CD4-positive, CD25-positive, alpha-beta regulatory T cell (primary cell): ENCODE measurements around the gene BSPRY. TPM values are rescaled to one million over a fixed set of nuclear protein-coding genes. Genes with fewer than 3 reads are reported as not detected.
A peak's percentile ranks its signal among the peaks of the same experiment; 100 is the strongest.

Source experiments
- ATAC-seq, 2 donors: fragments of 150-1000 bp; cut with Tn5 transposase; one replicate each; pipeline ENCODE4 v1.10.0; 2021; ENCODE audit warnings: low read depth in 2 of 2, moderate number of reproducible peaks in 2 of 2, moderate library complexity in 1 of 2
- DNase-seq, 3 donors: peaks; one replicate each; pipeline versions ENCODE4 v3.0.0 to v3.0.0-alpha.2; 2012 to 2022; ENCODE audit warnings: mixed read lengths in 1 of 3
- H3K27ac ChIP-seq: one replicate; pipeline ENCODE4 v1.7.0; 2013; ENCODE audit warnings: mild to moderate bottlenecking, low read length; ENCODE audit not compliant: insufficient read depth, poor library complexity, severe bottlenecking
- H3K27me3 ChIP-seq: one replicate; pipeline ENCODE4 v1.7.0; 2013; ENCODE audit warnings: low read length; ENCODE audit not compliant: control insufficient read depth, insufficient read depth
- H3K36me3 ChIP-seq: one replicate; pipeline ENCODE4 v1.7.0; 2013; ENCODE audit warnings: mild to moderate bottlenecking, low read length, moderate library complexity; ENCODE audit not compliant: control insufficient read depth, insufficient read depth
- H3K4me1 ChIP-seq: 2 replicates; pipeline ENCODE4 v1.7.0; 2013; ENCODE audit warnings: mild to moderate bottlenecking, low read length; ENCODE audit not compliant: insufficient read depth, control insufficient read depth, poor library complexity, severe bottlenecking
- H3K4me3 ChIP-seq: one replicate; pipeline ENCODE4 v1.7.0; 2013; ENCODE audit warnings: low read depth, mild to moderate bottlenecking, low read length, moderate library complexity
- H3K9me3 ChIP-seq, 2 experiments: 1 replicate in 1 of 2; 2 replicates in 1 of 2; pipeline ENCODE4 v1.7.0; 2013; ENCODE audit warnings: low read length in 2 of 2, mild to moderate bottlenecking in 1 of 2, moderate library complexity in 1 of 2; ENCODE audit not compliant: control insufficient read depth in 2 of 2
- H3K27ac Mint-ChIP-seq, 3 donors: one replicate each; pipeline ENCODE4 v1.8.0; 2020 to 2022; ENCODE audit warnings: mild to moderate bottlenecking in 3 of 3, mixed read lengths in 3 of 3, moderate library complexity in 2 of 3
- H3K27me3 Mint-ChIP-seq: one replicate; pipeline ENCODE4 v1.8.0; 2022; ENCODE audit warnings: mild to moderate bottlenecking, mixed read lengths
- H3K36me3 Mint-ChIP-seq: one replicate; pipeline ENCODE4 v1.8.0; 2020; ENCODE audit warnings: mixed read lengths
- H3K4me1 Mint-ChIP-seq, 4 donors: one replicate each; pipeline ENCODE4 v1.8.0; 2020 to 2022; ENCODE audit warnings: mixed read lengths in 4 of 4, mild to moderate bottlenecking in 1 of 4
- H3K4me3 Mint-ChIP-seq, 4 donors: one replicate each; pipeline ENCODE4 v1.8.0; 2020 to 2022; ENCODE audit warnings: mild to moderate bottlenecking in 4 of 4, mixed read lengths in 4 of 4, moderate library complexity in 3 of 4
- H3K9me3 Mint-ChIP-seq, 7 donors: one replicate each; pipeline ENCODE4 v1.8.0; 2020 to 2022; ENCODE audit warnings: mixed read lengths in 7 of 7, mild to moderate bottlenecking in 3 of 7, moderate library complexity in 2 of 7
- polyA plus RNA-seq, 4 donors: library from polyadenylated mRNA; unstranded; fragments of 300-500 nt; fragmentation: Illumina TruSeq; gene quantifications; one replicate each; pipeline ENCODE4 v1.2.3, GENCODE V29; 2021
- total RNA-seq: library from RNA; stranded (reverse); gene quantifications from one replicate; pipeline ENCODE4 v1.2.3, GENCODE V29; 2022

Gene BSPRY
- total and polyA plus RNA-seq, 5 donors from 2014 or later = 0.39 to 1.3 (median 0.57) TPM

DNA sequence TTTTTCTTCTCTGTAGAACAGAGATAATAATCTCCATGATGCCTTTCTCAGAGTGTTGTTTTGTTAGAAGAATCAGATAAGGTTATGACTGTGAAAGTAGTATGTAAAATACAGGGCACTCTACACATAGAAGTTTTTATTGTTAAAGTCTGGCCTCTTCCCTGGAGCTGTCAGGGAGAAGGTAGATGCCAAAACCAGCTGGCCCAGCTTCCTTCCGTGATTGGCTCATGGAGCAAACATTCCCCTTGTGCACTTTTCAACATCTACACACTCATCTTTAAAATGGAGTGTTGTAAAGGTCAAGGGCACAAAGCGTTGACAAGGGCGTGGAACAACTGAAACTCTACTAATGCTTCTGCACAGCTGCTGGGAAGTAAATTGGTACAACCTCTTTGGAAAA, 38.8 kb upstream of the BSPRY start:
- no peak overlapping the region for H3K4me3 Mint-ChIP-seq
- no peaks in the 10 kb centered on the region for H3K9me3 ChIP-seq
- H3K27me3 ChIP-seq = no peaks in the 10 kb centered on the region
- no peaks in the 10 kb centered on the region for H3K36me3 Mint-ChIP-seq
- H3K4me1 Mint-ChIP-seq = no peaks in the 10 kb centered on the region
- H3K4me1 ChIP-seq = no peaks in the 10 kb centered on the region
- no peaks in the 10 kb centered on the region for H3K36me3 ChIP-seq
- H3K27ac Mint-ChIP-seq = no peak overlapping the region
- no peak overlapping the region for H3K27ac ChIP-seq
- DNase-seq = no peak
- ATAC-seq = no peak
- H3K27me3 Mint-ChIP-seq = peaks cover 5% of the 10 kb centered on the region
- H3K4me3 ChIP-seq = no peak overlapping the region
- H3K9me3 Mint-ChIP-seq = no peaks in the 10 kb centered on the region

DNA sequence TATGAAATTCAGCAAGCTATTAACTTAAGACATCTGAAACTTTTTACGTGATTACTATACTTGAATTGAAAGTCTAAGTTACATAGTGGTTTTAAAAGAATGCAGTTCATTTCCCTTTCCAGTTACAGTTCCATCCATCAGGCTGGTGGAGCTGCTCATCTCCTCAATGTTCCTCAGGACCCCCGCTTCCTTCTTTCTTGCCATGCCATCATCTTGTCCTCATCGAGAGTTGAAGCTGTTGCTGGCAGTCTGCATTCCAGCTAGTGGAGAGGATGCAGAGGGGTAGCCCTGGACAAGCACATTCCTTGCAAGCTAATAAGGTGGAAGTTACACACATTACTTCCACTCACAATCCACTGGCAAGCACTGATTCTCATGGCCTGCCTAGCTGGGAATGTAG, 37.4 kb upstream of the BSPRY start:
- no peak for DNase-seq
- H3K36me3 Mint-ChIP-seq = no peaks in the 10 kb centered on the region
- H3K4me1 Mint-ChIP-seq = no peaks in the 10 kb centered on the region
- Histone ChIP-seq H3K27ac (no peak overlapping the region), H3K36me3 (no peaks in the 10 kb centered on the region), H3K9me3 (no peaks in the 10 kb centered on the region), H3K4me3 (no peak overlapping the region), H3K27me3 (no peaks in the 10 kb centered on the region), H3K4me1 (no peaks in the 10 kb centered on the region)
- H3K4me3 Mint-ChIP-seq = no peak overlapping the region
- H3K27ac Mint-ChIP-seq = no peak overlapping the region
- no peak for ATAC-seq
- no peaks in the 10 kb centered on the region for H3K9me3 Mint-ChIP-seq
- peaks cover 5% of the 10 kb centered on the region for H3K27me3 Mint-ChIP-seq

GRCh38 chr9:113313261-113313660, 36.1 kb upstream of the BSPRY start:
- H3K4me3 Mint-ChIP-seq = no peak overlapping the region

GRCh38 chr9:113315231-113315630, 34.1 kb upstream of the BSPRY start:
- Mint-ChIP-seq H3K27me3 (no peaks in the 10 kb centered on the region), H3K4me3 (no peak overlapping the region), H3K9me3 (peaks cover 0 to 2% (median 0%) of the 10 kb centered on the region in 7 donors), H3K36me3 (peaks cover 8% of the 10 kb centered on the region), H3K4me1 (no peaks in the 10 kb centered on the region), H3K27ac (no peak overlapping the region)
- H3K9me3 ChIP-seq = no peaks in the 10 kb centered on the region
- H3K36me3 ChIP-seq = no peaks in the 10 kb centered on the region
- DNase-seq (no peak), ATAC-seq (no peak)
- H3K27me3 ChIP-seq = no peaks in the 10 kb centered on the region
- no peak overlapping the region for H3K4me3 ChIP-seq
- H3K27ac ChIP-seq = no peak overlapping the region
- no peaks in the 10 kb centered on the region for H3K4me1 ChIP-seq

More at GRCh38 chr9:113313261-113313660, 36.1 kb upstream of the BSPRY start:
- Histone ChIP-seq H3K27me3 (no peaks in the 10 kb centered on the region), H3K36me3 (no peaks in the 10 kb centered on the region), H3K9me3 (no peaks in the 10 kb centered on the region), H3K27ac (no peak overlapping the region), H3K4me3 (no peak overlapping the region), H3K4me1 (no peaks in the 10 kb centered on the region)
- H3K9me3 Mint-ChIP-seq = peaks cover 0 to 2% (median 0%) of the 10 kb centered on the region in 7 donors
- no peaks in the 10 kb centered on the region for H3K36me3 Mint-ChIP-seq
- H3K27ac Mint-ChIP-seq = no peak overlapping the region
- no peak for DNase-seq
- no peaks in the 10 kb centered on the region for H3K4me1 Mint-ChIP-seq
- peaks cover 5% of the 10 kb centered on the region for H3K27me3 Mint-ChIP-seq
- ATAC-seq = no peak

GRCh38 chr9:113316030-113316429, 33.3 kb upstream of the BSPRY start:
- no peak overlapping the region for H3K4me3 ChIP-seq
- H3K27ac ChIP-seq = no peak overlapping the region
- Mint-ChIP-seq H3K9me3 (peaks cover 0 to 2% (median 0%) of the 10 kb centered on the region in 7 donors), H3K27me3 (no peaks in the 10 kb centered on the region), H3K4me1 (no peaks in the 10 kb centered on the region), H3K4me3 (no peak overlapping the region), H3K36me3 (peaks cover 8% of the 10 kb centered on the region), H3K27ac (no peak overlapping the region)
- H3K36me3 ChIP-seq = no peaks in the 10 kb centered on the region
- ATAC-seq = no peak
- H3K9me3 ChIP-seq = no peaks in the 10 kb centered on the region
- no peaks in the 10 kb centered on the region for H3K27me3 ChIP-seq
- no peaks in the 10 kb centered on the region for H3K4me1 ChIP-seq
- DNase-seq = no peak

GRCh38 chr9:113317777-113318176, 31.6 kb upstream of the BSPRY start:
- Histone ChIP-seq H3K4me1 (no peaks in the 10 kb centered on the region), H3K27ac (no peak overlapping the region), H3K36me3 (no peaks in the 10 kb centered on the region)

DNA sequence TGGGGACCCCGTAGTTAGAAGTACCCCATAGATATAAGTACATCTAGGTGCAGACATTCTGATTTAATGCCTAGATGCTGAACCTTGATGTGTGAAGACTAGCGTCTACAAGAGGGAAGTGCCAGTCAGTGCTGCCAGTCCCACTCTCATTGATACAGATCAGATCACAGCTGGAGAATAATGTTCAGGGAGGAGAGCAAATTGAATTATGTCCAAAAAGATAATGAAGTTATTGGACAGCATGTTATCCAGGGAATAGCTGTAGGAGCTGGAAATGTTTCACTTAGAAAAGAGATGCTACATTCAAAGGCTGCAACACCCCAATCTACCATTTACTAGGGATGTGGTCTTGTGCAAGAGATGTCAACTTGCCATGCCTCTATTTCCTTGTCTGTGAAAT, 30.3 kb upstream of the BSPRY start:
- H3K27me3 Mint-ChIP-seq = no peaks in the 10 kb centered on the region
- no peak overlapping the region for H3K27ac ChIP-seq
- no peaks in the 10 kb centered on the region for H3K4me1 ChIP-seq
- no peaks in the 10 kb centered on the region for H3K36me3 ChIP-seq
- ATAC-seq (no peak), DNase-seq (no peak)
- no peaks in the 10 kb centered on the region for H3K9me3 ChIP-seq
- H3K4me3 ChIP-seq = no peak overlapping the region
- no peaks in the 10 kb centered on the region for H3K4me1 Mint-ChIP-seq
- H3K36me3 Mint-ChIP-seq = peaks cover 8% of the 10 kb centered on the region
- H3K9me3 Mint-ChIP-seq = peaks cover 0 to 2% (median 0%) of the 10 kb centered on the region in 7 donors
- no peaks in the 10 kb centered on the region for H3K27me3 ChIP-seq
- no peak overlapping the region for H3K4me3 Mint-ChIP-seq
- no peak overlapping the region for H3K27ac Mint-ChIP-seq

More at GRCh38 chr9:113317777-113318176, 31.6 kb upstream of the BSPRY start:
- Mint-ChIP-seq H3K36me3 (peaks cover 8% of the 10 kb centered on the region), H3K27ac (no peak overlapping the region), H3K4me1 (no peaks in the 10 kb centered on the region), H3K27me3 (no peaks in the 10 kb centered on the region), H3K4me3 (peak overlapping the region in 1 of 4 donors; percentile 22), H3K9me3 (peaks cover 0 to 2% (median 0%) of the 10 kb centered on the region in 7 donors)
- Histone ChIP-seq H3K9me3 (no peaks in the 10 kb centered on the region), H3K27me3 (no peaks in the 10 kb centered on the region), H3K4me3 (no peak overlapping the region)
- DNase-seq (no peak), ATAC-seq (no peak)

DNA sequence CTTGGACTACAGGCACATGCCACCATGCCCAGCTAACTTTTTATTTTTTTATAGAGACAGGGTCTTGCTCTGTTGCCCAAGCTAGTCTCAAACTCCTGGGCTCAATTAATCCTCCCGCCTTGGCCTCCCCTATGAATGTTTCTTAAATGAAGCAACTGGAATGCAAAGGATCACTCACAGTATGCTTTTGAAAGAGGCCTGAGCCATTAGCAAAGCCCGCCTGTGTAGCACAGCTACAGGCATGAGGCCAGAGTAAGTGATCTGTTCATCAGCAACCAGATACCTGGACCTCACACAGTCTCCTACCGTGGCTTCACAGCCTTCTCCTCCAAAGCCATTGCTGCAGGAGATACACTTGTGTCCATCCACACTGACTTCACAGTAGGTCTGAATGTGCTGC, 29.3 kb upstream of the BSPRY start:
- DNase-seq = no peak
- Histone ChIP-seq H3K27ac (no peak overlapping the region), H3K4me1 (no peaks in the 10 kb centered on the region), H3K9me3 (no peaks in the 10 kb centered on the region), H3K27me3 (no peaks in the 10 kb centered on the region), H3K36me3 (no peaks in the 10 kb centered on the region), H3K4me3 (no peak overlapping the region)
- Mint-ChIP-seq H3K9me3 (peaks cover 0 to 2% (median 0%) of the 10 kb centered on the region in 7 donors), H3K27ac (no peak overlapping the region), H3K36me3 (peaks cover 8% of the 10 kb centered on the region), H3K4me1 (no peaks in the 10 kb centered on the region), H3K27me3 (no peaks in the 10 kb centered on the region), H3K4me3 (no peak overlapping the region)
- ATAC-seq = no peak
